LNCaP clone FGC (cell line): ENCODE results near the gene OMD.
A peak's percentile ranks its signal among the peaks of the same experiment; 100 is the strongest.

Experiments used
- DNase-seq: peaks from one replicate; pipeline ENCODE4 v3.0.0-alpha.2; 2011; ENCODE audit warnings: low read depth
- H3K4me3 ChIP-seq: 2 replicates; pipeline ENCODE4 v1.5.1; 2011; ENCODE audit warnings: mild to moderate bottlenecking, low read depth, low read length, control low read depth
- CTCF ChIP-seq: IDR thresholded peaks from 2 replicates; pipeline ENCODE4 v1.5.1; 2012; ENCODE audit warnings: mild to moderate bottlenecking; ENCODE audit not compliant: control insufficient read depth, insufficient read depth; ENCODE audit errors: extremely low read depth

Gene OMD

GRCh38 chr9:92392690-92393089, 31.6 kb downstream of the OMD start:
- no peak for TF ChIP-seq CTCF
- no peak for DNase-seq
- H3K4me3 ChIP-seq, result no peak overlapping the region

GRCh38 chr9:92385953-92386352, 38.3 kb downstream of the OMD start:
- H3K4me3 ChIP-seq, result no peak overlapping the region
- DNase-seq, result no peak
- TF ChIP-seq CTCF, result no peak

- no peak overlapping the region for H3K4me3 ChIP-seq
- DNase-seq, result peak; percentile 65
- TF ChIP-seq CTCF, result no peak
These were observed 38.8 kb downstream of the OMD start for GRCh38 chr9:92385477-92385876.

GRCh38 chr9:92385001-92385400, 39.3 kb downstream of the OMD start:
- H3K4me3 ChIP-seq, result no peak overlapping the region
- no peak for TF ChIP-seq CTCF
- DNase-seq, result no peak

GRCh38 chr9:92384375-92384774, 39.9 kb downstream of the OMD start:
- TF ChIP-seq CTCF, result no peak
- H3K4me3 ChIP-seq, result no peak overlapping the region
- no peak for DNase-seq

- TF ChIP-seq CTCF, result no peak
- H3K4me3 ChIP-seq, result no peak overlapping the region
- DNase-seq, result no peak
These were observed 42.5 kb downstream of the OMD start for GRCh38 chr9:92381775-92382174.

GRCh38 chr9:92380603-92381002, 43.7 kb downstream of the OMD start:
- no peak overlapping the region for H3K4me3 ChIP-seq
- DNase-seq, result no peak
- no peak for TF ChIP-seq CTCF
